Endothelial cell of umbilical vein (primary cell): Measurements from ENCODE around the gene IPO5. TPM values are rescaled to one million over a fixed set of nuclear protein-coding genes. Genes with fewer than 3 reads are reported as not detected.

Source experiments
- BruUV-seq: library from RNA; stranded (reverse); fragments of 400-500 nt; replicated peaks from 2 replicates; lab custom pipeline; 2021; lab: Mats Ljungman, UMichigan
- CTCF ChIA-PET: fragments of 300-600, 350-600 bp; sonication (Branson Sonifier 250); formaldehyde crosslinking; loops from one replicate; lab custom pipeline; 2021; ENCODE audit warnings: antibody characterized with exemption, inconsistent platforms; lab: Charles Lee
- POLR2A ChIA-PET: fragments of 300-600, 350-600 bp; sonication (Branson Sonifier 250); formaldehyde crosslinking; loops from one replicate; lab custom pipeline; 2021; ENCODE audit warnings: antibody characterized with exemption, inconsistent platforms; lab: Charles Lee
- DNase-seq: peaks from one replicate; pipeline ENCODE4 v3.0.0-alpha.2; 2011; ENCODE audit warnings: low read depth, low spot score
- FAIRE-seq: peaks from 2 replicates; lab custom pipeline; 2011; peaks lifted over from hg19 to GRCh38; lab: Jason Lieb, UNC
- H2AFZ ChIP-seq: 2 replicates; pipeline ENCODE4 v1.6.0; 2012; ENCODE audit warnings: low read depth, low read length, control low read depth, inconsistent platforms
- H3K27ac ChIP-seq: 2 replicates; pipeline ENCODE4 v1.5.1; 2011; ENCODE audit warnings: low read depth, mild to moderate bottlenecking, control low read depth, low read length, moderate library complexity; ENCODE audit not compliant: insufficient read depth
- H3K27me3 ChIP-seq, 2 experiments: 2 replicates each; pipeline versions ENCODE4 v1.6.0 to v1.6.1; 2011; ENCODE audit warnings: low read length in 2 of 2, mixed read lengths in 1 of 2; ENCODE audit not compliant: control insufficient read depth in 2 of 2, insufficient read depth in 2 of 2
- H3K36me3 ChIP-seq, 2 experiments: 2 replicates in 1 of 2; 3 replicates in 1 of 2; pipeline ENCODE4 v1.5.1; 2011; ENCODE audit warnings: low read length in 2 of 2, mild to moderate bottlenecking in 1 of 2, moderate library complexity in 1 of 2; ENCODE audit not compliant: control insufficient read depth in 2 of 2, insufficient read depth in 2 of 2; ENCODE audit errors: extremely low read depth in 1 of 2
- H3K4me1 ChIP-seq: 3 replicates; pipeline ENCODE4 v1.5.1; 2011; ENCODE audit warnings: mild to moderate bottlenecking, low read length; ENCODE audit not compliant: control insufficient read depth, insufficient read depth; ENCODE audit errors: extremely low read depth
- H3K4me2 ChIP-seq: 2 replicates; pipeline ENCODE4 v1.6.1; 2011; ENCODE audit warnings: low read length, control low read depth, mixed read lengths; ENCODE audit not compliant: insufficient read depth
- H3K4me3 ChIP-seq, 3 experiments: fragments of 200-600 bp in 1 of 3; sonication (generic), shearing (Covaris generic) in 1 of 3; replicated peaks in 1 of 3; 2 replicates each; pipeline ENCODE4 v1.5.1; 2011 to 2016; ENCODE audit warnings: control low read depth in 3 of 3, low read length in 3 of 3, mild to moderate bottlenecking in 2 of 3, inconsistent platforms in 1 of 3, low read depth in 1 of 3, moderate library complexity in 1 of 3; ENCODE audit not compliant: insufficient read depth in 1 of 3
- H3K79me2 ChIP-seq: 2 replicates; pipeline ENCODE4 v1.6.0; 2012; ENCODE audit warnings: low read length, inconsistent platforms; ENCODE audit not compliant: control insufficient read depth, insufficient read depth
- H3K9ac ChIP-seq: replicated peaks from 2 replicates; pipeline ENCODE3; 2011; ENCODE audit warnings: low read length, control low read depth; ENCODE audit not compliant: insufficient read depth; ENCODE audit errors: extremely low read depth
- H3K9me1 ChIP-seq: replicated peaks from 3 replicates; pipeline ENCODE4 v1.6.0; 2011; ENCODE audit warnings: mild to moderate bottlenecking, low read length; ENCODE audit not compliant: control insufficient read depth, insufficient read depth; ENCODE audit errors: extremely low read depth
- H3K9me3 ChIP-seq: replicated peaks from 2 replicates; pipeline ENCODE4 v1.5.1; 2012; ENCODE audit warnings: low read length, inconsistent platforms; ENCODE audit not compliant: control insufficient read depth, insufficient read depth
- H4K20me1 ChIP-seq: replicated peaks from 2 replicates; pipeline ENCODE3; 2011; ENCODE audit warnings: mild to moderate bottlenecking, low read length; ENCODE audit not compliant: control insufficient read depth, insufficient read depth; ENCODE audit errors: extremely low read depth
- EZH2 ChIP-seq: IDR thresholded peaks from 2 replicates; pipeline ENCODE4 v1.6.1; 2012; ENCODE audit warnings: borderline replicate concordance, low read depth, mild to moderate bottlenecking, moderate library complexity, low read length, inconsistent platforms; ENCODE audit not compliant: severe bottlenecking
- FOS ChIP-seq: IDR thresholded peaks from 2 replicates; pipeline ENCODE4 v1.6.1; 2011; ENCODE audit warnings: mild to moderate bottlenecking, low read length, moderate library complexity, borderline replicate concordance; ENCODE audit not compliant: insufficient read depth
- GATA2 ChIP-seq: IDR thresholded peaks from 2 replicates; pipeline ENCODE4 v1.7.0; 2011; ENCODE audit warnings: low read depth, mild to moderate bottlenecking, moderate library complexity, mixed read lengths, low read length; ENCODE audit not compliant: insufficient read length, insufficient read depth
- JUN ChIP-seq: IDR thresholded peaks from 2 replicates; pipeline ENCODE4 v1.6.1; 2011; ENCODE audit warnings: borderline replicate concordance, low read depth; ENCODE audit not compliant: insufficient read length, insufficient read depth
- MAX ChIP-seq: IDR thresholded peaks from 2 replicates; pipeline ENCODE4 v1.6.1; 2011; ENCODE audit not compliant: insufficient read depth, insufficient read length
- MYC ChIP-seq: IDR thresholded peaks from one replicate; pipeline ENCODE4 v1.6.1; 2011; ENCODE audit warnings: mild to moderate bottlenecking, low read depth, low read length
- POLR2A ChIP-seq: IDR thresholded peaks from 2 replicates; pipeline ENCODE4 v1.6.1; 2012; ENCODE audit warnings: low read depth, mild to moderate bottlenecking, control low read depth, low read length
- POLR2AphosphoS5 ChIP-seq: IDR thresholded peaks from 2 replicates; pipeline ENCODE4 v1.6.1; 2012; ENCODE audit warnings: low read depth, mild to moderate bottlenecking, control low read depth, low read length, moderate library complexity; ENCODE audit not compliant: insufficient read depth
- dilution Hi-C: fragments of 300-500 bp; cut with MboI; formaldehyde crosslinking; loops from one replicate; pipeline ENCODE4 v1.15.0; 2019; ENCODE audit warnings: low sequenced_read_pairs; ENCODE audit not compliant: extremely low pct_ligation_motif_present
- intact Hi-C: fragments of 100-400 bp; cut with micrococcal nuclease; formaldehyde crosslinking; loops from one replicate; pipeline ENCODE4 v1.10.0; 2022
- polyA plus RNA-seq, 4 experiments: library from polyadenylated mRNA; depleted of rRNA in 3 of 4; stranded (reverse) in 3 of 4; unstranded in 1 of 4; fragments of >200 nt; gene quantifications; 2 replicates each; pipeline versions ENCODE4 v1.2.1 to v1.2.3, GENCODE V29; 2011 to 2012; ENCODE audit warnings: missing spikeins in 1 of 4
- total RNA-seq: library from RNA; stranded (reverse); gene quantifications from 2 replicates; pipeline ENCODE4 v1.2.3, GENCODE V29; 2021
- TF ChIP-seq, protein P1 (sequence below), 2 donors: IDR thresholded peaks; 1 replicate in 1 of 2; 2 replicates in 1 of 2; pipeline ENCODE4 v1.5.1; 2011; ENCODE audit warnings: low read length in 2 of 2, mild to moderate bottlenecking in 2 of 2, moderate library complexity in 2 of 2, control low read depth in 1 of 2, inconsistent platforms in 1 of 2, low read depth in 1 of 2; ENCODE audit not compliant: insufficient read depth in 1 of 2; ENCODE audit errors: extremely low read depth in 1 of 2

IPO5 gene
- total and polyA plus RNA-seq, 2 donors (not counting 3 experiments of a cell fraction or from before 2014, with no cell fraction given) = 50.4 to 183 TPM

DNA sequence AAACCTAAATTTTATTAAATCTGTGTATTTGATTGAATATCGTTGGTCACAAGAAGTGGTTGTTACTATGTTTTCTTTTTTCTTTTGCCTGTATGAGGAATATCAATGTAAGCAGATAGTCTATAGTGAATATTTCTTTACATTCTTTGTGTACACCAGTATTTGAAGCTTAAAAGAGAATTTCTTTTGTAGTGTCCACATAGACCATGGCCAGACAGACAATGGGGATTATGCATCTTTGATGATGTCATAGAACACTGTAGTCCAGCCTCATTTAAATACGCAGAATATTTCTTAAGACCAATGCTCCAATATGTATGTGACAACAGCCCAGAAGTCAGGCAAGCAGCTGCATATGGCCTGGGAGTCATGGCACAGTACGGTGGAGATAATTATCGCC is 64.8 kb downstream of the IPO5 start:
- H3K27me3 ChIP-seq = no peaks in the 10 kb centered on the region
- no TSS peak for BruUV-seq
- no peaks in the 10 kb centered on the region for H4K20me1 ChIP-seq
- no peak overlapping the region for H3K4me2 ChIP-seq
- DNase-seq (no peak), FAIRE-seq (no peak)
- TF ChIP-seq MYC (no peak), EZH2 (no peak), GATA2 (no peak), FOS (no peak), POLR2A (no peak), POLR2AphosphoS5 (no peak), JUN (no peak), MAX (no peak)
- TF ChIP-seq, protein P1, sequence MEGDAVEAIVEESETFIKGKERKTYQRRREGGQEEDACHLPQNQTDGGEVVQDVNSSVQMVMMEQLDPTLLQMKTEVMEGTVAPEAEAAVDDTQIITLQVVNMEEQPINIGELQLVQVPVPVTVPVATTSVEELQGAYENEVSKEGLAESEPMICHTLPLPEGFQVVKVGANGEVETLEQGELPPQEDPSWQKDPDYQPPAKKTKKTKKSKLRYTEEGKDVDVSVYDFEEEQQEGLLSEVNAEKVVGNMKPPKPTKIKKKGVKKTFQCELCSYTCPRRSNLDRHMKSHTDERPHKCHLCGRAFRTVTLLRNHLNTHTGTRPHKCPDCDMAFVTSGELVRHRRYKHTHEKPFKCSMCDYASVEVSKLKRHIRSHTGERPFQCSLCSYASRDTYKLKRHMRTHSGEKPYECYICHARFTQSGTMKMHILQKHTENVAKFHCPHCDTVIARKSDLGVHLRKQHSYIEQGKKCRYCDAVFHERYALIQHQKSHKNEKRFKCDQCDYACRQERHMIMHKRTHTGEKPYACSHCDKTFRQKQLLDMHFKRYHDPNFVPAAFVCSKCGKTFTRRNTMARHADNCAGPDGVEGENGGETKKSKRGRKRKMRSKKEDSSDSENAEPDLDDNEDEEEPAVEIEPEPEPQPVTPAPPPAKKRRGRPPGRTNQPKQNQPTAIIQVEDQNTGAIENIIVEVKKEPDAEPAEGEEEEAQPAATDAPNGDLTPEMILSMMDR (IDR thresholded peaks at IDR 0.05; ENCODE audit: extremely low read depth in 1 of 2, insufficient read depth in 1 of 2, low read depth in 1 of 2, low read length in 2 of 2) = no peak
- CTCF ChIA-PET = no interaction called here
- peaks cover 13 to 28% of the 10 kb centered on the region in 2 experiments for H3K36me3 ChIP-seq
- no peak overlapping the region for H3K27ac ChIP-seq
- POLR2A ChIA-PET = no interaction called here
- dilution Hi-C loops (no loop called here), intact Hi-C loops (no loop called here)
- H2AFZ ChIP-seq = no peak overlapping the region
- H3K9me3 ChIP-seq = no peaks in the 10 kb centered on the region
- H3K9ac ChIP-seq = no peak overlapping the region
- peaks cover 15% of the 10 kb centered on the region for H3K4me1 ChIP-seq
- H3K9me1 ChIP-seq = no peaks in the 10 kb centered on the region
- no peaks in the 10 kb centered on the region for H3K79me2 ChIP-seq
- no peak overlapping the region for H3K4me3 ChIP-seq
